ENCODE data around the gene PTAFR.

The PTAFR gene

GRCh38 chr1:28180306-28181305 lies 4.1 kb upstream of the PTAFR start:
- H3K27me3 ChIP-seq, result no peaks in the 10 kb centered on the region
- H3K36me3 ChIP-seq, result no peaks in the 10 kb centered on the region
- H3K9me3 ChIP-seq, result no peaks in the 10 kb centered on the region
- no peak for DNase-seq
- H3K4me1 ChIP-seq, result no peaks in the 10 kb centered on the region
- no peak overlapping the region for H3K4me3 ChIP-seq (ENCODE audit: low read depth, low read length)
- TF ChIP-seq CTCF (IDR thresholded peaks at IDR 0.05; ENCODE audit: low read depth, low read length), result no peak

DNA sequence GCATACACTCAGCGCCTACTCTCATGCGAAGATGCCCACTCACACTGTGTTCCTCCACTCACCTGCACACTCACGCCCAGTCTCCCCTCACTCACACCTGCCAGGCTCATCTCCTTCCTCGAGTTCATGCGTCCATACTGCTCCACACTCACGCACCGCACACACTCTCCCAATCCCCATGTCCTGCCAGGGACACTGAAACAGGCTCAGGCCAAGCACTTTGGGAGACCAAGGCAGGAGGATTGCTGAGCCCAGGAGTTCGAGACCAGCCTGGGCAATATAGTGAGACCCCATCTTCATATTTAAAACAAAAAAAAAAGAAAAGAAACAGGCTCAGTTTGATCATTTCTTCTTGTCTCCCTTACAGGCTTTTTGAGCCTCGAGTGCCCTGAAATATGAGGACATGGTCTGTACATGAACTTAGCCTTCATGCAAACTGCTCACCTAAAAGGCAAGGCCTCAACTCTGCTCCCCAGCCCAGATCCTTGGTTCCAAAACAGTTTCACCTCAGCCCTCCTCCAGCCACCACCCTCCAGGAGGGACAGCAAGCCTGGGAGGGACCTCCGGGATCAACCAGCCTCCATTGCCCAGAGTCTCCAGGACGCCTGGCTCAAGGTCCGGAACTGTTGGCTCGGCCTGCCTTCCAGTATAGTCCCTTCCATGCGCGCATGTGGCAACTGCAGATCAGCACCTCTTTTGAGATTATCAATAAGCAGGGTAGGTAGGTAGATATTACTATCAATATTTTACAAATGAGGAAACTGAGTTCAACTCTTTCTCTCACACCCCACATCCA lies 2.4 kb upstream of the PTAFR start:
- Histone ChIP-seq H3K27me3 (no peaks in the 10 kb centered on the region), H3K9me3 (no peaks in the 10 kb centered on the region), H3K36me3 (no peaks in the 10 kb centered on the region), H3K4me1 (no peaks in the 10 kb centered on the region), H3K4me3 (ENCODE audit: low read depth, low read length) (no peak overlapping the region)
- TF ChIP-seq CTCF (IDR thresholded peaks at IDR 0.05; ENCODE audit: low read depth, low read length), result no peak
- no peak for DNase-seq

DNA sequence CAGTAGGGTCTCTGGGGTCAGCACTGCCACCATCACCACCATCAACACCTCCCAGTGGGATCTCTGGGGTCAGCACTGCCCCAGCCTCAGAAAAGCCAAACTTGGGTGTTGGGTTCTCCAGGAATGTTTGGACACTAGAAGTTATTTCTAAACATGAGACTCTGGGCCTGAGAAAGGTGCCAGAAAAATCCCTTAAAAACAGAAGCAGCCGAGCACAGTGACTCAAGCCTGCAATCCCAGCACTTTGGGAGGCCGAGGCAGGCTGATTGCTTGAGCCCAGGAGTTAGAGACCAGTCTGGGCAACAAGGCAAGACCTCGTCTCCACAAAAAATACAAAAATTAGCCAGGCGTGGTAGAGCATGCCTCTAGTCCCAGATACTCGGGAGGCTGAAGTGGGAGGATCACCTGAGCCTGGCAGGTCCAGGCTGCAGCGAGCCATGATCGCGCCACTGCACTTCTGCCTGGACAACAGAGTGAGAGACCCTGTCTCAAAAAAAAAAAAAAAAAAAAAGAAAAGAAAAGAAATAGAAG lies 470 bp downstream of the PTAFR start:
- Histone ChIP-seq H3K36me3 (no peaks in the 10 kb centered on the region), H3K9me3 (no peaks in the 10 kb centered on the region), H3K27me3 (no peaks in the 10 kb centered on the region), H3K4me3 (ENCODE audit: low read depth, low read length) (no peak overlapping the region), H3K4me1 (no peaks in the 10 kb centered on the region)
- no peak for DNase-seq
- TF ChIP-seq CTCF (IDR thresholded peaks at IDR 0.05; ENCODE audit: low read depth, low read length), result no peak

DNA sequence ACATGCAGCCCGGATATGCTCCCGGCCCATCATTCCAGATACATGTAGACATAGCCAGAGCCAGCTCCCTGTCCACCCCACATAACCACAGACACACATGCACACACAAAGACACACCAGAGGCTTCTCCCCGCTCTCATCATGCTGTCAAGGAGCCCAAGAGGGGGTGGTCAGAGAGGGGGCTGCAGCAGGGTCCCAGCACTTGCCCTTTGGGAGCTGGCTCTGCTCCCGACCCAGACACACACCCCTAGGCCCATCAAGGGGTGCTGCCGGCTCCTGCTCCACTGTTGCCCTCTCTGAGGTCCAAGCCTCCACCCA lies 2.6 kb downstream of the PTAFR start:
- no peak for TF ChIP-seq CTCF (IDR thresholded peaks at IDR 0.05; ENCODE audit: low read depth, low read length)
- H3K4me3 ChIP-seq (ENCODE audit: low read depth, low read length), result no peak overlapping the region
- no peaks in the 10 kb centered on the region for H3K9me3 ChIP-seq
- no peaks in the 10 kb centered on the region for H3K4me1 ChIP-seq
- no peaks in the 10 kb centered on the region for H3K36me3 ChIP-seq
- DNase-seq, result no peak
- H3K27me3 ChIP-seq, result no peaks in the 10 kb centered on the region

DNA sequence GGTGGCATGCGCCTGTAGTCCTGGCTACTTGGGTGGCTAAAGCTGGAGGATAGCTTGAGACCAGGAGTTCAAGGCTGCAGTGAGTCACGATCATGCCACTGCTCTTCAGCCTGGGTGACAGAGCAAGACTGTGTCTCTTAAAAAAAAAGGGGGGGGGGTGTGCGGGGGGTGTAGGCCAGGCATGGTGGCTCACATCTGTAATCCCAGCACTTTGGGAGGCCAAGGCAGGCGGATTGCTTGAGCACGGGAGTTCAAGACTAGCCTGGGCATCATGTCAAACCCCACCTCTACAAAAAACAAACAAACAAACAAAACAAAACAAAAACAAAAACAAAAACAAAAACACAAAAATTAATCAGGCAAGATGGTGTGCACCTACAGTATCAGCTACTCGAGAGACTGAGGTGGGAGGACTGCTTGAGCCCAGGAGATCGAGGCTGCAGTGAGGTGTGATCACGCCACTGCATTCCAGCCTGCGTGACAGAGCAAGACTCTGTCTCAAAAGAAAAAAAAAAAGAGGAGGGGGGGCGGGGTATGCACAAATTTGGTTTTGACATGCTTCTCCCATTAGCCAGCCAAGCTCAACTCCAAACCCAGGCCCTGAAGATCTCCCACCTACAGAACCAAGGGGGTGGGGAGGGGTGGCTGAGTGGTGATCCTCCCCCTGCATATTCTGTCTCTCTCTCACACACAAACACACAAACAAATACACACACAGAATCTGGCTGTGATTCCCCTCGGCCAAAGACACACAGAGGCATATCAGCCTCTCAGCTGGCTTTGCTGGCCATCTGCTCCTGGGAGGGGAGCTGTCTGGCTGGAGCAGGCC lies 3.1 kb downstream of the PTAFR start:
- Histone ChIP-seq H3K4me3 (ENCODE audit: low read depth, low read length) (no peak overlapping the region), H3K9me3 (no peaks in the 10 kb centered on the region), H3K36me3 (no peaks in the 10 kb centered on the region), H3K4me1 (no peaks in the 10 kb centered on the region), H3K27me3 (no peaks in the 10 kb centered on the region)
- peak; percentile 56 for DNase-seq
- TF ChIP-seq CTCF (IDR thresholded peaks at IDR 0.05; ENCODE audit: low read depth, low read length), result no peak
